ENCODE measurements around the gene EIPR1.

Gene EIPR1

GRCh38 chr2:3317871-3318590 lies 59.6 kb downstream of the EIPR1 start:
- no peak for TF ChIP-seq SUZ12 (IDR thresholded peaks at IDR 0.05; ENCODE audit: extremely low read depth, insufficient read depth, insufficient read length)
- no peak for TF ChIP-seq YY1 (IDR thresholded peaks at IDR 0.05; ENCODE audit: insufficient read depth, insufficient read length)
- TF ChIP-seq ZNF274 (IDR thresholded peaks at IDR 0.05; ENCODE audit: low read depth, low read length) = no peak
- Histone ChIP-seq H3K36me3 (ENCODE audit: insufficient read depth, insufficient read length, low read length) (peaks cover 24% of the 10 kb centered on the region), H3K4me1 (ENCODE audit: insufficient read depth, insufficient read length) (no peaks in the 10 kb centered on the region), H3K4me3 (ENCODE audit: insufficient read length, low read depth) (no peak overlapping the region), H3K9ac (ENCODE audit: insufficient read length, low read depth) (no peak overlapping the region), H3K9me3 (ENCODE audit: insufficient read depth, low read length) (no peaks in the 10 kb centered on the region), H3K27me3 (ENCODE audit: insufficient read depth, insufficient read length) (no peaks in the 10 kb centered on the region)
- DNase-seq (ENCODE audit: low read depth, low spot score) = no peak

DNA sequence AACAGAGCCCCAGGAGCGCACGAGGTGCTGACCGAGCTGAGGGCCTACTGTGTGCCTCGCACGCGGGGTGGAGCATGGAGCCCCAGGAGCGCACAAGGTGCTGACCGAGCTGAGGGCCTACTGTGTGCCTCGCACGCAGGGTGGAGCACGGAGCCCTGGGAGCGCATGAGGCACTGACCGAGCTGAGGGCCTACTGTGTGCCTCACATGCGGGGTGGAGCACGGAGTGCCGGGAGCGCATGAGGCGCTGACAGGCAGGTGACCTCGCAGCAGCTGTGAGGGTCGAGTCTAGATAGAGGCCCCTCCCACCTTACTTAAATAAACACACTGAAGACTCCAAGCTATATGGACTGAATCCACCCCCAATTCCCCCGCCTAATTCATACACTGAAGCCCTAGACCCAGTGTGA lies 60.3 kb downstream of the EIPR1 start:
- no peaks in the 10 kb centered on the region for H3K9me3 ChIP-seq (ENCODE audit: insufficient read depth, low read length)
- H3K4me3 ChIP-seq (ENCODE audit: insufficient read length, low read depth) = no peak overlapping the region
- no peaks in the 10 kb centered on the region for H3K27me3 ChIP-seq (ENCODE audit: insufficient read depth, insufficient read length)
- DNase-seq (ENCODE audit: low read depth, low spot score) = no peak
- no peak overlapping the region for H3K9ac ChIP-seq (ENCODE audit: insufficient read length, low read depth)
- TF ChIP-seq YY1 (IDR thresholded peaks at IDR 0.05; ENCODE audit: insufficient read depth, insufficient read length) (no peak), ZNF274 (IDR thresholded peaks at IDR 0.05; ENCODE audit: low read depth, low read length) (no peak), SUZ12 (IDR thresholded peaks at IDR 0.05; ENCODE audit: extremely low read depth, insufficient read depth, insufficient read length) (no peak)
- H3K36me3 ChIP-seq (ENCODE audit: insufficient read depth, insufficient read length, low read length) = peaks cover 24% of the 10 kb centered on the region
- no peaks in the 10 kb centered on the region for H3K4me1 ChIP-seq (ENCODE audit: insufficient read depth, insufficient read length)

GRCh38 chr2:3316456-3317276 lies 61.0 kb downstream of the EIPR1 start:
- Histone ChIP-seq H3K36me3 (ENCODE audit: insufficient read depth, insufficient read length, low read length) (peaks cover 19% of the 10 kb centered on the region), H3K9me3 (ENCODE audit: insufficient read depth, low read length) (no peaks in the 10 kb centered on the region), H3K9ac (ENCODE audit: insufficient read length, low read depth) (no peak overlapping the region), H3K4me3 (ENCODE audit: insufficient read length, low read depth) (no peak overlapping the region), H3K27me3 (ENCODE audit: insufficient read depth, insufficient read length) (no peaks in the 10 kb centered on the region), H3K4me1 (ENCODE audit: insufficient read depth, insufficient read length) (no peaks in the 10 kb centered on the region)
- no peak for DNase-seq (ENCODE audit: low read depth, low spot score)
- TF ChIP-seq SUZ12 (IDR thresholded peaks at IDR 0.05; ENCODE audit: extremely low read depth, insufficient read depth, insufficient read length) (no peak), YY1 (IDR thresholded peaks at IDR 0.05; ENCODE audit: insufficient read depth, insufficient read length) (no peak), ZNF274 (IDR thresholded peaks at IDR 0.05; ENCODE audit: low read depth, low read length) (no peak)

DNA sequence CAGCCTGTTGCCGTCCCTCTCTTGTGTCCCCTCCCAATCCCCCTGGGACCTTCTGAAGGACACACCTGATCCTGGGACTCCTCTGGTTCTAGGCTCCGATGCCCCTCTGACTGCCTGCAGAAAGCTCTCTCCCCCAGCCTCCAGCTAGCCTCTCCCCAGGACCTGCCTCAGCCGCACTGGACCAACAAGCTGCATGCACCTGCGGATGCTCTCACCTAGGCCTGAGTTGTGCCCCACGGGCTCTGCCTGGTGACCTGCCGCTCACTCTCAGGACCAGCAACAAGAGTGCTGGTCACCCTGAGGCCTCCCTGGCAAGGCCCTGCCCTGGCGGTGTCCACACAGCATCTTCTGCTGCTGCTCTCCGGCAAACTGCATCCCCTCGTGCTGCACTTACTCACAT lies 63.0 kb downstream of the EIPR1 start:
- Histone ChIP-seq H3K36me3 (ENCODE audit: insufficient read depth, insufficient read length, low read length) (peaks cover 18% of the 10 kb centered on the region), H3K27me3 (ENCODE audit: insufficient read depth, insufficient read length) (no peaks in the 10 kb centered on the region), H3K4me3 (ENCODE audit: insufficient read length, low read depth) (no peak overlapping the region), H3K9me3 (ENCODE audit: insufficient read depth, low read length) (no peaks in the 10 kb centered on the region), H3K4me1 (ENCODE audit: insufficient read depth, insufficient read length) (no peaks in the 10 kb centered on the region), H3K9ac (ENCODE audit: insufficient read length, low read depth) (no peak overlapping the region)
- no peak for TF ChIP-seq YY1 (IDR thresholded peaks at IDR 0.05; ENCODE audit: insufficient read depth, insufficient read length)
- TF ChIP-seq ZNF274 (IDR thresholded peaks at IDR 0.05; ENCODE audit: low read depth, low read length) = no peak
- TF ChIP-seq SUZ12 (IDR thresholded peaks at IDR 0.05; ENCODE audit: extremely low read depth, insufficient read depth, insufficient read length) = no peak
- DNase-seq (ENCODE audit: low read depth, low spot score) = no peak

DNA sequence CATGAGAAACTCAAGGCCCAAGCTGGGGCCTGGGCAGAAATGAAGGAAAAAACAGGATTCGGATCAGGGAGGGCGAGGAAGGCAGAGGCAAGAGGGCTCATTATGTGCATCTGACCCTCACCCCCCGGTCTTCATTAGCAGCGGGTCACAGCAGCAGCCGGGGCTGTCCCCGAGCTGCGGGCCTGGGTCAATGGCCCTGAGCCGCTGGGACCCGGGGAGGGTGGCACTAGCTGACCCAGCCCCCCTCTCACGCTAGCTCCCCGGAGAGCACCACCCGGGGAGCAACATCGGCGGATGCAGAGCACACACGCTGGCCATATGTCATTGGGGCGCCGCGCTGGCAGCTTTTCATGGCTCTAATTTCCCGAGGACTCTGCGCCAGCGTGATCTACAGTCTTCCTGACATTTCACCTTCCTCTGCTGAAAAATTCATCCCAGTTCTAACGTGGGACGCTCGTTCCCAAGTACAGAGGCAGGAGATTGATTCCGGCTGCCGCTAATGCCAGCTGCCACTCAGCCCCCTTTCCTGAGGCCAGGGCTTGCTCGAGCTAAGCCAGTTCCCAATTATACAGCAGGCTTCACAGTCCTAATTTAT lies 63.7 kb downstream of the EIPR1 start:
- H3K4me3 ChIP-seq (ENCODE audit: insufficient read length, low read depth) = no peak overlapping the region
- H3K36me3 ChIP-seq (ENCODE audit: insufficient read depth, insufficient read length, low read length) = peaks cover 19% of the 10 kb centered on the region
- no peaks in the 10 kb centered on the region for H3K9me3 ChIP-seq (ENCODE audit: insufficient read depth, low read length)
- H3K4me1 ChIP-seq (ENCODE audit: insufficient read depth, insufficient read length) = no peaks in the 10 kb centered on the region
- no peaks in the 10 kb centered on the region for H3K27me3 ChIP-seq (ENCODE audit: insufficient read depth, insufficient read length)
- DNase-seq (ENCODE audit: low read depth, low spot score) = no peak
- no peak overlapping the region for H3K9ac ChIP-seq (ENCODE audit: insufficient read length, low read depth)
- TF ChIP-seq ZNF274 (IDR thresholded peaks at IDR 0.05; ENCODE audit: low read depth, low read length) = no peak
- no peak for TF ChIP-seq YY1 (IDR thresholded peaks at IDR 0.05; ENCODE audit: insufficient read depth, insufficient read length)

- no peaks in the 10 kb centered on the region for H3K27me3 ChIP-seq (ENCODE audit: insufficient read depth, insufficient read length)
- H3K36me3 ChIP-seq (ENCODE audit: insufficient read depth, insufficient read length, low read length) = peaks cover 13% of the 10 kb centered on the region
- DNase-seq (ENCODE audit: low read depth, low spot score) = no peak
- H3K4me1 ChIP-seq (ENCODE audit: insufficient read depth, insufficient read length) = no peaks in the 10 kb centered on the region
- H3K9me3 ChIP-seq (ENCODE audit: insufficient read depth, low read length) = no peaks in the 10 kb centered on the region
- TF ChIP-seq ZNF274 (IDR thresholded peaks at IDR 0.05; ENCODE audit: low read depth, low read length) (no peak), SUZ12 (IDR thresholded peaks at IDR 0.05; ENCODE audit: extremely low read depth, insufficient read depth, insufficient read length) (no peak)
- H3K4me3 ChIP-seq (ENCODE audit: insufficient read length, low read depth) = no peak overlapping the region
- H3K9ac ChIP-seq (ENCODE audit: insufficient read length, low read depth) = no peak overlapping the region
Observed at GRCh38 chr2:3312576-3313345, 64.9 kb downstream of the EIPR1 start.
